NAMALWA (cell line): Measurements from ENCODE around the gene OR51E1.

ENCODE experiments used
- DNase-seq: peaks from one replicate; pipeline ENCODE4 v3.0.0-alpha.2; 2015; ENCODE audit warnings: low spot score

OR51E1 gene

DNA sequence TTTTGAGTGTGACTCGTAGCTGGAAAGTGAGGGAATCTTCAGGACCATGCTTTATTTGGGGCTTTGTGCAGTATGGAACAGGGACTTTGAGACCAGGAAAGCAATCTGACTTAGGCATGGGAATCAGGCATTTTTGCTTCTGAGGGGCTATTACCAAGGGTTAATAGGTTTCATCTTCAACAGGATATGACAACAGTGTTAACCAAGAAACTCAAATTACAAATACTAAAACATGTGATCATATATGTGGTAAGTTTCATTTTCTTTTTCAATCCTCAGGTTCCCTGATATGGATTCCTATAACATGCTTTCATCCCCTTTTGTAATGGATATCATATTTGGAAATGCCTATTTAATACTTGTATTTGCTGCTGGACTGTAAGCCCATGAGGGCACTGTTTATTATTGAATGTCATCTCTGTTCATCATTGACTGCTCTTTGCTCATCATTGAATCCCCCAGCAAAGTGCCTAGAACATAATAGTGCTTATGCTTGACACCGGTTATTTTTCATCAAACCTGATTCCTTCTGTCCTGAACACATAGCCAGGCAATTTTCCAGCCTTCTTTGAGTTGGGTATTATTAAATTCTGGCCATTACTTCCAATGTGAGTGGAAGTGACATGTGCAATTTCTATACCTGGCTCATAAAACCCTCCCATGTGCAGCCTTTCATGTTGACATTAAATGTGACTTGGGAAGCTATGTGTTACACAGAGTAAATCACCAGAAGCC is 11.0 kb downstream of the OR51E1 start:
- no peak for DNase-seq

GRCh38 chr11:4658629-4659445 is 15.1 kb downstream of the OR51E1 start:
- DNase-seq: no peak

GRCh38 chr11:4662876-4663275 is 19.1 kb downstream of the OR51E1 start:
- DNase-seq: no peak

DNA sequence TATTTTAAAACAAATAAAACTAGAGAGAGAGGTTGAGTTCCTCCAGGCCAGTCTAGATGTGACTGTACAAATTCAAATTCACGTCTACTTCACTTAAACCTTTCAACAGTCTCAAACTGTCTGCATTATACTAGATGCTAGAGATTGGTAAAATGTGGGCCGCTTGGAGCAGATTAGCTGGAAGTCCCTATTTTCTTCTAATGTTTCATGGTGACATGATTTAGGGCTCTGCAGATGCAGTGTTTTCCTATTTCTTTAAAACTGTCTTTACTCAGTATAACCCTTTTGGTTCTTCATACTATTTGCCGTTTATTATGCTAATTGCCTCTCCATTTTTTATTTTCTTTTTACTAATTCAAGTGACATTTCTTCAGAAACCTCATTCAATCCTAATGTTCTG is 20.4 kb downstream of the OR51E1 start:
- DNase-seq: no peak

DNA sequence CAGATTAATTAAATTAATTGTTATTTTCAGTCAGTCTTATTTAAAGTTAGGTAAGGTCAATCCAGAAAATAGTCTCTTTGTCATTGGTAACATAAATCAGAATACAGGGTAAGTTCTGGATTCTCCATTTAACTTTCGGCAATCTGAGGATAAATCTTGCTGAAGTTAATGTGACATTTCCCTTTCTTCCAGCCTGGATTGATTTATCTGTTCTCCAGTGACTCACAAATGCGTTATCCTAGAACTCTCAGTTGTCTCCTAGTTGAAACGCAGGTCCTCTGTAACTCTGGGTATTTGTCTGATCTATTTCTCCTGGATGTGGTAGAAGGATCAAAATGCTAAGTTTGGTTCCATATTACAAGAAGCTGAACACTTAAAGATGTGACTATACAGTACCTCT is 21.0 kb downstream of the OR51E1 start:
- DNase-seq: no peak

GRCh38 chr11:4665424-4665823 is 21.6 kb downstream of the OR51E1 start:
- DNase-seq: no peak

DNA sequence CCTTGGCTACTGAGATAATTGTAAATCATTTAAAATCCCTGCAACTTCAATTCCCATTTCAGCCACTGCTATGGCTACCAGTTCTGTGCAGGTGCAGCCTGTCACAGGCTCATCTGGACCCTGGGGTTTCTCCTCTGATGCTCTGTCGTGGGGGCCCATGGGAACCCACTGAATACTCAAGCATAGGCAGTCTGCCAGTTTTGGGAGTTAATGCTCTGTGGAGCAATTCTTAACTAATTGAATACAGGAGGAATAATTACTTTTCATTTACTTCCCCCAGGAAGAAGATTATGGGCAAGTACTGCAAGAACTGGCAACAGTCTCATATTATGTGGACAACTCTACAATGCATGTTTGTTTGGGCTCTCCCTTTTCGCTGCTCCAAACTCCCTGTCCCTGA is 28.0 kb downstream of the OR51E1 start:
- DNase-seq: no peak

DNA sequence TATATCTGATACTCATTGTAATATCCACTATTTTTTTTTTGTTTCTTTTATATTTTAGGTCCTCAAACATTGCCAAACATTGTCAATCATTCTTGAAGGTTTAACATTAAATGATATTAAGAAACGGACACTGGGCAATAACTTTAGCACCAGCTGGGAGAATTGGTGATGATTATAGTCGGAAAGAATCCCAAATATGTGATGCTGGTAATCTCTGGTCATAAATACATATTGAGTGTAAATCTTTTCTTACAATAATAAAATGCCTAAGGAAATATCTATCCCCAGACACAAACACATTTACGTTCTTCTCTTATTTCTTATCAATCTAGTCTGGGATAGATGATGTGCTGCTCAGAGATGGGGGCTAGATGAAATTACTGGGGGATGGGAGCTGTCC is 28.7 kb downstream of the OR51E1 start:
- DNase-seq: no peak

- DNase-seq: no peak
Measured at GRCh38 chr11:4673781-4674180, 30.0 kb downstream of the OR51E1 start.

GRCh38 chr11:4677948-4678347 is 34.2 kb downstream of the OR51E1 start:
- no peak for DNase-seq

DNA sequence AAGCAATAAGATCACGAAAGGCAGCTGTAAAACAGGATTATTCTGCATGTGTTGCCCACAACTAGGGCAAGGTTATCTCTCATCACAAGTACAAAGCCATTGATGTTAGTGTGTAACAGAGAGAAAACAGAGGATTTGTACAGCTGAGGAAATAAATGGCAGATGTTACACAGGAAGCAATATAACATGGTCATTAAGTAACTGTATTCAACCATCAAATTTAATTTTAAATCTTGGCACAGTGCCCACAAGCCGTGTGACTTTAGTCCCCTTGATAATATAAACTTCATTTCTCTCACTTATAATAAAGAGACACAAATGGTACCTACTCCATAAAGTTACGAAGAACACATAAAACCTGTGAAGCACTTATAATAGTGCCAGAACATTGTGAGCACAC is 36.6 kb downstream of the OR51E1 start:
- DNase-seq: no peak

GRCh38 chr11:4682623-4683419 is 39.0 kb downstream of the OR51E1 start:
- DNase-seq: no peak

- DNase-seq: no peak
Measured at GRCh38 chr11:4684631-4685285, 41.0 kb downstream of the OR51E1 start.

- no peak for DNase-seq
Measured at GRCh38 chr11:4695442-4695841, 51.7 kb downstream of the OR51E1 start.

- DNase-seq: no peak
Measured at GRCh38 chr11:4697585-4697984, 53.8 kb downstream of the OR51E1 start, which contains the start of gene OR51E2. OR51E2 (minus strand) TSS chr11:4697853; CDS start chr11:4682711, 15,142 bp downstream.

DNA sequence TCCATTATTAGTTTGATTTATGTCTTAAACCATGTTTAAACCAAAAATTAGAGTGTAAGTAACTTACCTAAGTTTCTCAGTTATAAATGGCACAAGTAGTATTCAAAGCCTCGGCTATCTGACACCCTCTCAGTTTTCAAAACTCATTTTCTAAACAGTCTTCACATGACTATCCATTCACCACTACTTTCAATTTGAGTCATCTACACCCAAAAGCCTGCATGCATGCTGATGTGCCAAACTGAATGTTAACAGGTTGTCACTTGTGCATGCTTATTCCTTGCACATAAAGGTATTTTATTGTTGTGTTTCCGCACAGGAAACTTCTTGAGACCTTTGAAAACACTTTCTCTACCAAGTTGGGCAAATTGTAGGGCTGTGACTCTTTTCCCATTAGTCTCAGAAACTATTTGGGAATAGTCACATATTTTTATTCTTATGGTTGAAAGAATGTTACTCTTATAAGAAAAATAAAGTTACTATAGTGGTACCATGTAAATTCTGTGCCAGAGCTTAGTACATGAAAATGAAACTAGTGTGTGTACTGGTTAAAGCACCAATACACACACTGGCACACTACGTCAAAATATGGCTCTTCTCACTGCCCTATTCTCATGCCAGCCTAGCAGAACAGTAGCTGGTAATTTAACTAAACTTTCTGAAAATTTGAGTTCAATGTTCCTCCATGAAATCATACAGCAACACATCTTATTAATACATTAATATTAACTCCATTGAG is 56.1 kb downstream of the OR51E1 start:
- DNase-seq: no peak

DNA sequence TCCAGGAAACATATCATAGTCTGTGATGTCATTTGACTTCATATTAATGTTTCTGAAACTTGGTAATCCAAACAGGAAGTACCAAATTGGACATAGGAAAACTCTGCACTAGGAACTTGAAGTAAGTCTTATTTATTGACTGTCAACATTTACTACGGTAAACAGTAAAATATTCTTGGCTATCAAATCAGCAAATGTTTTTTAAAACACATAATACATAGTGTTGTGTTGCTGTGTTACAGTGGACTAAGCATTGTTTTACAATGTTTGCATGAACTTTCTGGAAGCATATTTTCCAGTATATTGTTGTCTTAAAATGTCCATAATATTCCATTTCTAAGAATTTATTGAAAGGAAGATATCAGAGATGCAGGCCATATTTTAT is 56.6 kb downstream of the OR51E1 start:
- DNase-seq: no peak

- peak; percentile 63 for DNase-seq
Measured at GRCh38 chr11:4704054-4704789, 60.4 kb downstream of the OR51E1 start, which contains the start of gene MMP26. MMP26 (plus strand) TSS chr11:4704784.

DNA sequence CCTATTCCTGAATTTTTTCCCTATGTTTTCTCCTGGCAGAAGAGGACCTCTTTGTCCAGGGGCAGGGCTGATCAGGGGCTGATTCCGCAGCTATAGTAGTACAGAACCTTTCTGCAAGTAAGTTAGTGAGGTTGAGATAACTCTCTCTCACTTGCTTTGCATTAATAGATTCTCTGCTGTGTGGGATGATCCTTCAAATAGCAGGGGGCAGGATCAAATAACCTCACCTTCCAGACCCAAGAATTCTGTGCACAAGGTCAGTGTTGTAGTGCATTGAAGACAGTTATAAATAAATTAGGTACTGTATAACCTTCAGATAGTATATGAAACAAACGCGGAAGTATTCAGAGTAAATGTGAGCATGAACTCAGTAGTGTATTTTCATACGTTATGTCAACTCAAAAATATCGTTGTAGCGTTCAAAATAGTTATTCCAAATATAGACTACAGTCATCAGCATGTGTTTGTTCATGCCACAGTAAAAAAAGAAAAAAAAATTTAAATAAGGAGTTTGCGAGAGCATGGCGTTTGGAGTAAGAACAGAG is 61.1 kb downstream of the OR51E1 start:
- peak; percentile 9 for DNase-seq
